Thoracic aorta (tissue), 2 donors: ENCODE measurements around the gene TTC9C. TPM values are rescaled to one million over a fixed set of nuclear protein-coding genes. Genes with fewer than 3 reads are reported as not detected.
"Not testable (repeated sequence)": the region's sequence is repeated elsewhere in the genome, so short reads cannot be mapped to it uniquely, and the experiment has no call there.

ENCODE experiments used
- ATAC-seq: fragments of 150-250 bp; one replicate; pipeline ENCODE4 v1.8.0; 2017; ENCODE audit warnings: low read depth; ENCODE audit not compliant: insufficient number of reproducible peaks, low FRiP score
- DNase-seq: peaks from one replicate; pipeline ENCODE4 v3.0.0-alpha.2; 2020; ENCODE audit warnings: low spot score
- H3K27ac ChIP-seq, 2 donors: fragments of 200-600 bp; sonication (generic); 1 replicate in 1 of 2; 2 replicates in 1 of 2; pipeline ENCODE4 v1.5.1; 2016; ENCODE audit warnings: mild to moderate bottlenecking in 2 of 2, moderate library complexity in 2 of 2
- H3K27me3 ChIP-seq: fragments of 200-600 bp; sonication (generic); replicated peaks from 2 replicates; pipeline ENCODE4 v1.6.0; 2016; ENCODE audit warnings: mild to moderate bottlenecking; ENCODE audit not compliant: insufficient read depth
- H3K36me3 ChIP-seq: fragments of 200-600 bp; sonication (generic); one replicate; pipeline ENCODE4 v1.5.1; 2016
- H3K4me1 ChIP-seq, 2 donors: fragments of 200-600 bp; sonication (generic); 1 replicate in 1 of 2; 2 replicates in 1 of 2; pipeline versions ENCODE4 v1.5.1 to v1.6.0; 2016; ENCODE audit warnings: low read depth in 2 of 2, mild to moderate bottlenecking in 1 of 2; ENCODE audit not compliant: control insufficient read depth in 1 of 2
- H3K4me3 ChIP-seq: fragments of 200-600 bp; sonication (generic); 2 replicates; pipeline ENCODE4 v1.5.1; 2016; ENCODE audit warnings: mild to moderate bottlenecking
- H3K9me3 ChIP-seq: fragments of 200-600 bp; sonication (generic); 2 replicates; pipeline ENCODE4 v1.5.1; 2016
- CTCF ChIP-seq: fragments of 200-600 bp; sonication (generic); IDR thresholded peaks from one replicate; pipeline ENCODE4 v1.5.1; 2019; ENCODE audit warnings: antibody characterized with exemption
- total RNA-seq, 2 donors: library from RNA; depleted of rRNA; stranded (reverse); fragments of >200 nt; gene quantifications; one replicate each; pipeline versions ENCODE4 v1.1.0 to v1.2.3, GENCODE V29; 2016

The TTC9C gene
- total RNA-seq, 2 donors from 2014 or later = 9.1 to 14.5 TPM

GRCh38 chr11:62752994-62753735 lies 24.9 kb downstream of the TTC9C start:
- Histone ChIP-seq H3K9me3 (no peaks in the 10 kb centered on the region), H3K27ac (peak overlapping the region; percentile 89 to 96), H3K36me3 (peaks cover 3% of the 10 kb centered on the region), H3K27me3 (no peaks in the 10 kb centered on the region), H3K4me1 (peaks cover 10 to 27% of the 10 kb centered on the region in 2 donors), H3K4me3 (peak overlapping the region; percentile 72)
- ATAC-seq = no peak
- no peak for TF ChIP-seq CTCF
- no peak for DNase-seq

GRCh38 chr11:62753736-62754603 lies 25.7 kb downstream of the TTC9C start, which contains the start of gene ZBTB3:
Gene ZBTB3, minus strand, starts transcription at chr11:62754160. Its CDS starts 496 bp downstream, at chr11:62753664.
- Histone ChIP-seq H3K27ac (peak within 1 kb of the TSS; percentile 89 to 96), H3K4me1 (peaks cover 10 to 27% of the 10 kb centered on the region in 2 donors), H3K36me3 (peaks cover 3% of the 10 kb centered on the region), H3K27me3 (no peaks in the 10 kb centered on the region), H3K9me3 (no peaks in the 10 kb centered on the region), H3K4me3 (peak within 1 kb of the TSS; percentile 72)
- no peak for TF ChIP-seq CTCF
- ATAC-seq (peak; percentile 100), DNase-seq (peak; percentile 96)

DNA sequence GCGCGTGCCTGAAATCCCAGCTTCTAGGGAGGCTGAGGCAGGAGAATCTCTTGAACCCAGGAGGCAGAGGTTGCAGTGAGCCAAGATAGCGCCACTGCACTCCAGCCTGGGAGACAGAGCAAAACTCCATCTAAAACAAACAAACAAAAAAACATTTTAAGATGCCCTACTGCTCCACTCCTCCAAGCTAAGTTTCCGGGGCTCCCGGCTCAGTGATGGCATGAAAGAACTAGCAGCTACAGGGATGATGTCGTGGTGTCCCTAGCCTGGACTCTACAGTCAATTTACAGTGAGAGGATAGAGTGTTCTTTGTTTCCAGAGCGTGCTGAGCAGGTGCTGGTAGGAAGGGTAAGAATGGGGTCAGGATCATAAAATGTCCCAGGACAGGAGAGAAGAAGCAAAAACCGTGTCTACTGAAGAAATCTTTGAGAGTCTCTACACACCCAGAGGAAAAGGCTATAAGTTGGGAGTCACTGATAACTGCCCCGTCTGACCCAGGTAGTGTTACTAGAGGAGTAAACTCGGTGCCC lies 26.9 kb downstream of the TTC9C start:
- Histone ChIP-seq H3K27me3 (no peaks in the 10 kb centered on the region), H3K4me3 (no peak overlapping the region), H3K4me1 (peaks cover 10 to 27% of the 10 kb centered on the region in 2 donors), H3K36me3 (peaks cover 3% of the 10 kb centered on the region), H3K9me3 (no peaks in the 10 kb centered on the region), H3K27ac (no peak overlapping the region)
- TF ChIP-seq CTCF = no peak
- ATAC-seq (no peak), DNase-seq (no peak)

GRCh38 chr11:62757846-62758788 lies 29.8 kb downstream of the TTC9C start:
- peaks cover 18 to 23% of the 10 kb centered on the region in 2 donors for H3K4me1 ChIP-seq
- H3K4me3 ChIP-seq = no peak overlapping the region
- H3K36me3 ChIP-seq = peaks cover 3% of the 10 kb centered on the region
- no peak for ATAC-seq
- no peak for DNase-seq
- no peaks in the 10 kb centered on the region for H3K9me3 ChIP-seq
- no peaks in the 10 kb centered on the region for H3K27me3 ChIP-seq
- H3K27ac ChIP-seq = no peak overlapping the region
- TF ChIP-seq CTCF = no peak

GRCh38 chr11:62760867-62761227 lies 32.6 kb downstream of the TTC9C start:
- H3K36me3 ChIP-seq, DNase-seq, H3K27me3 ChIP-seq, ATAC-seq, H3K9me3 ChIP-seq: not testable (repeated sequence)
- Histone ChIP-seq H3K4me1 (peaks cover 12 to 22% of the 10 kb centered on the region in 2 donors), H3K27ac (peak overlapping the region; percentile 83 to 89), H3K4me3 (peak overlapping the region; percentile 94)
